HG03442 (cell line): Measurements from ENCODE around the gene CDKN2C.
"Not testable (repeated sequence)": the region's sequence is repeated elsewhere in the genome, so short reads cannot be mapped to it uniquely, and the experiment has no call there.

Experiments used
- ATAC-seq: cut with Tn5 transposase; IDR thresholded peaks from one replicate; pipeline ENCODE4 v1.9.1; 2021; ENCODE audit warnings: mild to moderate bottlenecking, moderate library complexity; ENCODE audit not compliant: unreplicated experiment

Gene CDKN2C

GRCh38 chr1:50978144-50978851 is 8.3 kb downstream of the CDKN2C start:
- peak; percentile 48 for ATAC-seq

GRCh38 chr1:50978852-50979781 is 9.1 kb downstream of the CDKN2C start:
- ATAC-seq, result no peak

GRCh38 chr1:50979937-50980336 is 9.9 kb downstream of the CDKN2C start:
- no peak for ATAC-seq

- no peak for ATAC-seq
Measured at GRCh38 chr1:50980505-50980904, 10.5 kb downstream of the CDKN2C start.

GRCh38 chr1:50981741-50982140 is 11.7 kb downstream of the CDKN2C start:
- no peak for ATAC-seq

- no peak for ATAC-seq
Measured at GRCh38 chr1:50982611-50983010, 12.6 kb downstream of the CDKN2C start.

- ATAC-seq, result no peak
Measured at GRCh38 chr1:50983219-50983802, 13.3 kb downstream of the CDKN2C start.

GRCh38 chr1:50985094-50985493 is 15.0 kb downstream of the CDKN2C start:
- ATAC-seq, result no peak

GRCh38 chr1:50986653-50987052 is 16.6 kb downstream of the CDKN2C start:
- no peak for ATAC-seq

- ATAC-seq, result no peak
Measured at GRCh38 chr1:50989694-50990093, 19.6 kb downstream of the CDKN2C start.

GRCh38 chr1:50992532-50993318 is 22.7 kb downstream of the CDKN2C start:
- no peak for ATAC-seq

GRCh38 chr1:50993645-50994044 is 23.6 kb downstream of the CDKN2C start:
- no peak for ATAC-seq

- no peak for ATAC-seq
Measured at GRCh38 chr1:50994997-50995396, 25.0 kb downstream of the CDKN2C start.

GRCh38 chr1:50995651-50996050 is 25.6 kb downstream of the CDKN2C start:
- no peak for ATAC-seq

- ATAC-seq, result no peak
Measured at GRCh38 chr1:50996083-50996482, 26.0 kb downstream of the CDKN2C start.

- not testable (repeated sequence) for ATAC-seq
Measured at GRCh38 chr1:50999375-50999774, 29.3 kb downstream of the CDKN2C start.

- peak; percentile 75 for ATAC-seq
Measured at GRCh38 chr1:51000160-51000559, 30.1 kb downstream of the CDKN2C start.

- no peak for ATAC-seq
Measured at GRCh38 chr1:51000651-51001050, 30.6 kb downstream of the CDKN2C start.

GRCh38 chr1:51002516-51002915 is 32.5 kb downstream of the CDKN2C start:
- no peak for ATAC-seq

- ATAC-seq, result not testable (repeated sequence)
Measured at GRCh38 chr1:51005549-51005948, 35.5 kb downstream of the CDKN2C start.

GRCh38 chr1:51009381-51009780 is 39.3 kb downstream of the CDKN2C start:
- ATAC-seq, result no peak
